Lower leg skin (tissue), 4 donors: ENCODE data around the gene SAMMSON. TPM values are rescaled to one million over a fixed set of nuclear protein-coding genes. Genes with fewer than 3 reads are reported as not detected.

Source experiments
- DNase-seq, 2 donors: peaks; one replicate each; pipeline ENCODE4 v3.0.0-alpha.2; 2019; ENCODE audit warnings: low spot score in 2 of 2
- H3K4me3 ChIP-seq: fragments of 200-600 bp; sonication (generic); 2 replicates; pipeline ENCODE4 v1.5.1; 2017; ENCODE audit warnings: mild to moderate bottlenecking, low read depth; ENCODE audit not compliant: poor library complexity, severe bottlenecking
- CTCF ChIP-seq, 3 donors: fragments of 450-650 bp; IDR thresholded peaks; one replicate each; pipeline ENCODE4 v1.5.1; 2016; ENCODE audit warnings: antibody characterized with exemption in 3 of 3, mild to moderate bottlenecking in 3 of 3, moderate library complexity in 2 of 3
- POLR2A ChIP-seq, 2 donors: fragments of 450-650 bp; IDR thresholded peaks; one replicate each; pipeline ENCODE4 v1.6.1; 2016 to 2017; ENCODE audit warnings: antibody characterized with exemption in 2 of 2, mild to moderate bottlenecking in 1 of 2, moderate library complexity in 1 of 2
- WGBS, 2 donors: methylation state at CpG; one replicate each; pipeline ENCODE4 v1.1.5; 2018; 5-methylcytosine and 5-hydroxymethylcytosine counted together
- intact Hi-C: fragments of 100-400 bp; cut with DNase I; formaldehyde crosslinking; loops from one replicate; pipeline ENCODE4 v1.15.0; 2023; ENCODE audit warnings: low total_unique reads
- total RNA-seq, 4 donors: library from RNA; depleted of rRNA; stranded (reverse); fragments of >200 nt; gene quantifications; one replicate each; pipeline ENCODE4 v1.1.0, GENCODE V29; 2016

Gene SAMMSON
- total RNA-seq, 4 donors from 2014 or later = 0.26 TPM; not detected in 3

DNA sequence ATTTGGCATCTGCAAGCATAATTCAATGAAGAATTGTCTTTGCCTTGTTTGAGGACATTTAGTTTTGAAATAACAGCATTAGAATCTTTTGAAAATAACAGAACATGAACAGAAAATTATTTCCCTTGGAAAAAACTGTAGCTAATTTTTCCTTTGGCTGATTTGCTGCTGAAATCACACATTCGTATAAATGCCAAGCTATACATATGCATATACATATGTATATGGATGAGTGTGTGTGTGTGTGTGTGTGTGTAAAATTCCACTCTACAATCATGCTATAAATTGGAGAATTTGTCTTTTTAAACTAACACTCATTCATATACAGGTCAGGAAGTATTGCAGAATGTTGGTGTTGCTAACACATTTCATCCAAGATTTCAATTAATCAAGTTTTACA lies 57.9 kb downstream of the SAMMSON start:
- intact Hi-C loops = no loop called here
- 78 to 86% methylated on average over 1 of the region's 1 CpG for WGBS, 2 donors

DNA sequence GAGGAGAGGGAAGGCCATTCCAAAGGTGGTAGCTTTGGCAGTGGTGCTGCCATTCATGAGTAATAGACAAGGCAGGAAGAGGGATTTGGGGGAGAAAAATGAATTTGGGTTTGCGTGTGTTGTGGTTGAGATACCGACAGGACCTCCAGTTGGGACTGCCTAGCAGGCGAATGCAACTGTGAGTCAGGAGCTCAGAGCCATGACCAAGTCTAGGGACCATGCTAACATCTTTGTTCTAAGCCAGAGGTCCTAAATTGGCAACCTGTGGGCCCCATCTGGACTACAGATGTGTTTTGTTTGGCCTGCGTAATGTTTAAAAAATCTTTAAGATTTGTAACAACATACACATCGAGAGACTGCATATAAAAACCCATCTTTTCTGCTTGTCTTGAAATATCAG lies 61.6 kb downstream of the SAMMSON start:
- no peak overlapping the region for H3K4me3 ChIP-seq
- no peak for DNase-seq
- TF ChIP-seq POLR2A (IDR thresholded peaks at IDR 0.05) = no peak
- no peak for TF ChIP-seq CTCF (IDR thresholded peaks at IDR 0.05)
- intact Hi-C loops = no loop called here
- WGBS, 2 donors = 76 to 80% methylated on average over 5 of the region's 5 CpGs

More for the DNA sequence above, 57.9 kb downstream of the SAMMSON start:
- no peak for DNase-seq
- no peak overlapping the region for H3K4me3 ChIP-seq
- no peak for TF ChIP-seq POLR2A (IDR thresholded peaks at IDR 0.05)
- no peak for TF ChIP-seq CTCF (IDR thresholded peaks at IDR 0.05)

DNA sequence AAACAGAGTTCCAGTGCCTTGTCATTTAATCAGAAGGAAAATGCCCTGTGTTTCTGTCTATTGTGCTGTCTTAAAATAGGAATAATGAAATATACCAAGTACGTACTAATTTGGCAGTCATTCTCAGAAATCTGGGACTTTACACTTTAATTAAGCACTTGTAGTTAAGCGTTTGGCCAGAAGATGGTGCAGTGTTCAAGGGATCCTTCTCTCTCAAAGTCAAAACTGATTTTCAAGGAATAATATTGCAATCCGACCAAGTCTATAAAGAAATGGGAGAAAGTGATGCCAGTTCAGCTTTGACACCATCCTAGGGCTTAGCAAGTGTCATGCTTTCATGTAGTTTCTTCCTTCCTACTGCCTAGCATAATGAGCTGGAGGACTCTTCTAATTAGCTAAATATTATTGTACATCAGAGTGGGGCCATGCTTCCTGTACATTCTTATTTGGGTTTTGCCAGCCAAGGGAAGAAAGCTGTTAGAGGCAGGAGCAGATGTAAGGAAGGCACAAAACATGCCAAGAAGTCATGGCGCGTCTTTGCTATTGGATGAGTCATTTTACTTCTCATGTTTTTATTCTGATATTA lies 64.8 kb downstream of the SAMMSON start:
- no peak overlapping the region for H3K4me3 ChIP-seq
- TF ChIP-seq POLR2A (IDR thresholded peaks at IDR 0.05) (no peak), CTCF (IDR thresholded peaks at IDR 0.05) (peak in 1 of 3 donors; percentile 20)
- intact Hi-C loops = no loop called here
- peak in 1 of 2 donors; percentile 22 for DNase-seq
- 16% methylated on average over 5 of the region's 5 CpGs for WGBS, 2 donors

GRCh38 chr3:70065696-70066253 lies 66.2 kb downstream of the SAMMSON start:
- WGBS, 2 donors = 74 to 76% methylated on average over 7 of the region's 7 CpGs
- H3K4me3 ChIP-seq = no peak overlapping the region
- no peak for TF ChIP-seq POLR2A (IDR thresholded peaks at IDR 0.05)
- TF ChIP-seq CTCF (IDR thresholded peaks at IDR 0.05) = no peak
- intact Hi-C loops = no loop called here
- DNase-seq = no peak

GRCh38 chr3:70067860-70068521 lies 68.5 kb downstream of the SAMMSON start:
- no peak overlapping the region for H3K4me3 ChIP-seq
- no peak for DNase-seq
- WGBS, 2 donors = 85 to 91% methylated on average over 7 of the region's 7 CpGs
- intact Hi-C loops = no loop called here
- TF ChIP-seq POLR2A (IDR thresholded peaks at IDR 0.05) = no peak
- no peak for TF ChIP-seq CTCF (IDR thresholded peaks at IDR 0.05)
